Measurements from ENCODE around the gene MMP15. TPM values are rescaled to one million over a fixed set of nuclear protein-coding genes. Genes with fewer than 3 reads are reported as not detected.
"Not testable (repeated sequence)": the region's sequence is repeated elsewhere in the genome, so short reads cannot be mapped to it uniquely, and the experiment has no call there.

Gene MMP15
- total RNA-seq, 4 donors from 2014 or later, result 5.2 to 9.1 (median 7.7) TPM

DNA sequence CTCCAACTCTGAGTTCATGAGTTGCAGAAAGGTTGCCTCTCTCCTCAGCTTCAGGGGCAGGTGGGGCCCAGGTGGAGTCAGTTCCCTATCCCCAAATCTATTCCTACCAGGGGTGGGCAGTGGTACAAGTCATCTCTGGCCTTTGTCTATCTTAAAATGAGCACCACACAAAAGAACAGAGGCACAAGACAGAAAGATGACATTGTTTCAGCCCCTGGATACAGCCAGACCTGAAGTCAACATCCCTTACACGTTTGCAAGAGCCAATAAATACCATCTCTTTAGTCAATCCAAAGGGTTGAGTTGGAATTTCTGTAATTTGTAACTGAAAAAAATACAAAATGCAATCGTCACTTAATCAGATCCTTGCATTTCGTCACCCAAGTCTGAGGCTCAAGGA is 32.2 kb downstream of the MMP15 start:
- no peak overlapping the region for H3K4me3 ChIP-seq (ENCODE audit: low read depth, poor library complexity, severe bottlenecking)
- intact Hi-C loops (cut with DNase I; ENCODE audit: low total_unique reads), result no loop called here
- TF ChIP-seq CTCF (IDR thresholded peaks at IDR 0.05) (no peak), POLR2A (IDR thresholded peaks at IDR 0.05) (no peak)
- WGBS, 2 donors, result 74 to 79% methylated on average over 3 of the region's 3 CpGs
- DNase-seq (ENCODE audit: low spot score in 2 of 2), result no peak

DNA sequence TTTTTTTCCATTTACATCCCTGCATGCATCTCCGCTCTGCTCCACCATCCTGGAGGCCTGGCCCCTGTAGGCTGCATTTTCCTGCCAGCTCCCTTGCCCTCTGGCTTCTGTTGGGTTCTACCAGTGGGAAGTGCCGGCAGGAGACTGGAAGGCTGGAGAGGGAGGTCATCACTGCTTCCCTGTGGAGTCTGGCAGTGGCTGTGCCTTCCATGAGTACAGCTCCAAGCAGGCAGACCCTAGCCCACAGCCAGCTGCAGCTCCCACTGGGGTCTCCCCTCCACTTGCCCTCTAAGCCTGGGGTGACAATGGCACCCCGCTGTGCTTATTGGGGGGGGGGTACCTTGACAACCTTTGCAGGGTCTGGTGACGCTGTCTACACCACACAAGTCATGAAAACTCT is 37.3 kb downstream of the MMP15 start:
- intact Hi-C loops (cut with DNase I; ENCODE audit: low total_unique reads), result no loop called here
- 83 to 92% methylated on average over 4 of the region's 4 CpGs for WGBS, 2 donors
- H3K4me3 ChIP-seq (ENCODE audit: low read depth, poor library complexity, severe bottlenecking), result no peak overlapping the region
- DNase-seq (ENCODE audit: low spot score in 2 of 2), result no peak
- TF ChIP-seq POLR2A (IDR thresholded peaks at IDR 0.05), result no peak
- TF ChIP-seq CTCF (IDR thresholded peaks at IDR 0.05), result no peak

- intact Hi-C loops (cut with DNase I; ENCODE audit: low total_unique reads), result no loop called here
- 57 to 78% methylated on average over 8 of the region's 8 CpGs for WGBS, 2 donors
- no peak overlapping the region for H3K4me3 ChIP-seq (ENCODE audit: low read depth, poor library complexity, severe bottlenecking)
- no peak for DNase-seq (ENCODE audit: low spot score in 2 of 2)
- TF ChIP-seq CTCF (IDR thresholded peaks at IDR 0.05) (no peak), POLR2A (IDR thresholded peaks at IDR 0.05) (no peak)
Observed at GRCh38 chr16:58063377-58064076, 38.0 kb downstream of the MMP15 start.

DNA sequence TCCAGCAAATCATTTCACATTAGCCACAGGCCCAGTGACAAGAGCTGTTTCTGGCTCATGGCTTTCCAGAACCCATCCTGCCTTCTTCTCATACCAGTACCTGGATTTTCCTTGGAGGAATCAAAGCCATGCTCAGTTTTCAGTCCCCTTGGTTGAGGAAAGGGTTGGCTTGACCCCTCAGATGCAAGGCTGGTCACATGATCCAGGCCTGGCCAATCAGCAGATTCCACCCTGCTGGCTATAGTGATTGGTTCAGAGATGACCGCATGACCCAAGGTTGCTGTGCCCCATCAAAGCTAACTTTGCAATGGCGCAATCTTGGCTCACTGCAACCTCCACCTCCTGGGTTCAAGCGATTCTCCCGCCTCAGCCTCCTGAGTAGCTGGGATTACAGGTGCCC is 45.0 kb downstream of the MMP15 start:
- no peak for DNase-seq (ENCODE audit: low spot score in 2 of 2)
- no peak overlapping the region for H3K4me3 ChIP-seq (ENCODE audit: low read depth, poor library complexity, severe bottlenecking)
- WGBS, 2 donors, result 87 to 96% methylated on average over 4 of the region's 4 CpGs
- TF ChIP-seq POLR2A (IDR thresholded peaks at IDR 0.05), result no peak
- TF ChIP-seq CTCF (IDR thresholded peaks at IDR 0.05), result no peak
- intact Hi-C loops (cut with DNase I; ENCODE audit: low total_unique reads), result no loop called here

GRCh38 chr16:58072134-58072533 is 46.6 kb downstream of the MMP15 start:
- 90 to 91% methylated on average over 5 of the region's 5 CpGs for WGBS, 2 donors
- intact Hi-C loops (cut with DNase I; ENCODE audit: low total_unique reads); H3K4me3 ChIP-seq (ENCODE audit: low read depth, poor library complexity, severe bottlenecking); DNase-seq (ENCODE audit: low spot score in 2 of 2): not testable (repeated sequence)

GRCh38 chr16:58073086-58073485 is 47.5 kb downstream of the MMP15 start:
- H3K4me3 ChIP-seq (ENCODE audit: low read depth, poor library complexity, severe bottlenecking); intact Hi-C loops (cut with DNase I; ENCODE audit: low total_unique reads); DNase-seq (ENCODE audit: low spot score in 2 of 2): not testable (repeated sequence)
- 94 to 98% methylated on average over 2 of the region's 2 CpGs for WGBS, 2 donors

DNA sequence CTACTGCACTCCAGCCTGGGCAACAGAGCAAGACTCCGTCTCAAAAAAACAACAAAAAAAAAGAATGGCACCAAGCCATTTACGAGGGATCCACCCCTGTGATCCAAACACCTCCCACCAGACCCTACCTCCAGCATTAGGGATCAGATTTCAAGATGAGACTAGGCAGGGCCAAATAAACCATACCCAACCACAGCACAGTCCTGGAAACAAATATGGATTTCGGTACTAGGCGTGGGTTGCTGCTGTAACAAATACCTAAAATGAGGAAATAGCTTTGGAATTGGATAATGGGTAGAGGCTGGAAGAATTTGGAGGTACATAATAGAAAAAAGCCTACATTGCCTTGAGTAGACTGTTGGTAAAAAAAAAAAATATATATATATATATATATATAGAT is 49.1 kb downstream of the MMP15 start:
- DNase-seq (ENCODE audit: low spot score in 2 of 2), result no peak
- 70 to 79% methylated on average over 4 of the region's 4 CpGs for WGBS, 2 donors
- no peak overlapping the region for H3K4me3 ChIP-seq (ENCODE audit: low read depth, poor library complexity, severe bottlenecking)
- TF ChIP-seq CTCF (IDR thresholded peaks at IDR 0.05), result no peak
- no peak for TF ChIP-seq POLR2A (IDR thresholded peaks at IDR 0.05)
- intact Hi-C loops (cut with DNase I; ENCODE audit: low total_unique reads), result no loop called here

Data from lower leg skin (tissue), 4 donors.